Endothelial cell of umbilical vein (primary cell): ENCODE measurements around the gene PKD1. TPM values are rescaled to one million over a fixed set of nuclear protein-coding genes. Genes with fewer than 3 reads are reported as not detected.
"Not testable (repeated sequence)": the region's sequence is repeated elsewhere in the genome, so short reads cannot be mapped to it uniquely, and the experiment has no call there.

Source experiments
- BruUV-seq: library from RNA; stranded (reverse); fragments of 400-500 nt; replicated peaks from 2 replicates; lab custom pipeline; 2021; lab: Mats Ljungman, UMichigan
- CTCF ChIA-PET: fragments of 300-600, 350-600 bp; sonication (Branson Sonifier 250); formaldehyde crosslinking; loops from one replicate; lab custom pipeline; 2021; ENCODE audit warnings: antibody characterized with exemption, inconsistent platforms; lab: Charles Lee
- POLR2A ChIA-PET: fragments of 300-600, 350-600 bp; sonication (Branson Sonifier 250); formaldehyde crosslinking; loops from one replicate; lab custom pipeline; 2021; ENCODE audit warnings: antibody characterized with exemption, inconsistent platforms; lab: Charles Lee
- DNase-seq: peaks from one replicate; pipeline ENCODE4 v3.0.0-alpha.2; 2011; ENCODE audit warnings: low read depth, low spot score
- FAIRE-seq: peaks from 2 replicates; lab custom pipeline; 2011; peaks lifted over from hg19 to GRCh38; lab: Jason Lieb, UNC
- H2AFZ ChIP-seq: 2 replicates; pipeline ENCODE4 v1.6.0; 2012; ENCODE audit warnings: low read depth, low read length, control low read depth, inconsistent platforms
- H3K27ac ChIP-seq: 2 replicates; pipeline ENCODE4 v1.5.1; 2011; ENCODE audit warnings: low read depth, mild to moderate bottlenecking, control low read depth, low read length, moderate library complexity; ENCODE audit not compliant: insufficient read depth
- H3K27me3 ChIP-seq, 2 experiments: 2 replicates each; pipeline versions ENCODE4 v1.6.0 to v1.6.1; 2011; ENCODE audit warnings: low read length in 2 of 2, mixed read lengths in 1 of 2; ENCODE audit not compliant: control insufficient read depth in 2 of 2, insufficient read depth in 2 of 2
- H3K36me3 ChIP-seq, 2 experiments: 2 replicates in 1 of 2; 3 replicates in 1 of 2; pipeline ENCODE4 v1.5.1; 2011; ENCODE audit warnings: low read length in 2 of 2, mild to moderate bottlenecking in 1 of 2, moderate library complexity in 1 of 2; ENCODE audit not compliant: control insufficient read depth in 2 of 2, insufficient read depth in 2 of 2; ENCODE audit errors: extremely low read depth in 1 of 2
- H3K4me1 ChIP-seq: 3 replicates; pipeline ENCODE4 v1.5.1; 2011; ENCODE audit warnings: mild to moderate bottlenecking, low read length; ENCODE audit not compliant: control insufficient read depth, insufficient read depth; ENCODE audit errors: extremely low read depth
- H3K4me2 ChIP-seq: 2 replicates; pipeline ENCODE4 v1.6.1; 2011; ENCODE audit warnings: low read length, control low read depth, mixed read lengths; ENCODE audit not compliant: insufficient read depth
- H3K4me3 ChIP-seq, 3 experiments: fragments of 200-600 bp in 1 of 3; sonication (generic), shearing (Covaris generic) in 1 of 3; replicated peaks in 1 of 3; 2 replicates each; pipeline ENCODE4 v1.5.1; 2011 to 2016; ENCODE audit warnings: control low read depth in 3 of 3, low read length in 3 of 3, mild to moderate bottlenecking in 2 of 3, inconsistent platforms in 1 of 3, low read depth in 1 of 3, moderate library complexity in 1 of 3; ENCODE audit not compliant: insufficient read depth in 1 of 3
- H3K79me2 ChIP-seq: 2 replicates; pipeline ENCODE4 v1.6.0; 2012; ENCODE audit warnings: low read length, inconsistent platforms; ENCODE audit not compliant: control insufficient read depth, insufficient read depth
- H3K9ac ChIP-seq: replicated peaks from 2 replicates; pipeline ENCODE3; 2011; ENCODE audit warnings: low read length, control low read depth; ENCODE audit not compliant: insufficient read depth; ENCODE audit errors: extremely low read depth
- H3K9me1 ChIP-seq: replicated peaks from 3 replicates; pipeline ENCODE4 v1.6.0; 2011; ENCODE audit warnings: mild to moderate bottlenecking, low read length; ENCODE audit not compliant: control insufficient read depth, insufficient read depth; ENCODE audit errors: extremely low read depth
- H3K9me3 ChIP-seq: replicated peaks from 2 replicates; pipeline ENCODE4 v1.5.1; 2012; ENCODE audit warnings: low read length, inconsistent platforms; ENCODE audit not compliant: control insufficient read depth, insufficient read depth
- H4K20me1 ChIP-seq: replicated peaks from 2 replicates; pipeline ENCODE3; 2011; ENCODE audit warnings: mild to moderate bottlenecking, low read length; ENCODE audit not compliant: control insufficient read depth, insufficient read depth; ENCODE audit errors: extremely low read depth
- EZH2 ChIP-seq: IDR thresholded peaks from 2 replicates; pipeline ENCODE4 v1.6.1; 2012; ENCODE audit warnings: borderline replicate concordance, low read depth, mild to moderate bottlenecking, moderate library complexity, low read length, inconsistent platforms; ENCODE audit not compliant: severe bottlenecking
- FOS ChIP-seq: IDR thresholded peaks from 2 replicates; pipeline ENCODE4 v1.6.1; 2011; ENCODE audit warnings: mild to moderate bottlenecking, low read length, moderate library complexity, borderline replicate concordance; ENCODE audit not compliant: insufficient read depth
- POLR2A ChIP-seq: IDR thresholded peaks from 2 replicates; pipeline ENCODE4 v1.6.1; 2012; ENCODE audit warnings: low read depth, mild to moderate bottlenecking, control low read depth, low read length
- dilution Hi-C: fragments of 300-500 bp; cut with MboI; formaldehyde crosslinking; loops from one replicate; pipeline ENCODE4 v1.15.0; 2019; ENCODE audit warnings: low sequenced_read_pairs; ENCODE audit not compliant: extremely low pct_ligation_motif_present
- intact Hi-C: fragments of 100-400 bp; cut with micrococcal nuclease; formaldehyde crosslinking; loops from one replicate; pipeline ENCODE4 v1.10.0; 2022
- polyA plus RNA-seq, 4 experiments: library from polyadenylated mRNA; depleted of rRNA in 3 of 4; stranded (reverse) in 3 of 4; unstranded in 1 of 4; fragments of >200 nt; gene quantifications; 2 replicates each; pipeline versions ENCODE4 v1.2.1 to v1.2.3, GENCODE V29; 2011 to 2012; ENCODE audit warnings: missing spikeins in 1 of 4
- total RNA-seq: library from RNA; stranded (reverse); gene quantifications from 2 replicates; pipeline ENCODE4 v1.2.3, GENCODE V29; 2021
- TF ChIP-seq, protein P1 (sequence below): IDR thresholded peaks from 2 replicates; pipeline ENCODE4 v1.6.1; 2011; ENCODE audit not compliant: insufficient read depth, insufficient read length
- TF ChIP-seq, protein P2 (sequence below), 2 donors: IDR thresholded peaks; 1 replicate in 1 of 2; 2 replicates in 1 of 2; pipeline ENCODE4 v1.5.1; 2011; ENCODE audit warnings: low read length in 2 of 2, mild to moderate bottlenecking in 2 of 2, moderate library complexity in 2 of 2, control low read depth in 1 of 2, inconsistent platforms in 1 of 2, low read depth in 1 of 2; ENCODE audit not compliant: insufficient read depth in 1 of 2; ENCODE audit errors: extremely low read depth in 1 of 2

PKD1 gene
- total and polyA plus RNA-seq, 2 donors (not counting 3 experiments of a cell fraction or from before 2014, with no cell fraction given), result 52.5 to 102 TPM

DNA sequence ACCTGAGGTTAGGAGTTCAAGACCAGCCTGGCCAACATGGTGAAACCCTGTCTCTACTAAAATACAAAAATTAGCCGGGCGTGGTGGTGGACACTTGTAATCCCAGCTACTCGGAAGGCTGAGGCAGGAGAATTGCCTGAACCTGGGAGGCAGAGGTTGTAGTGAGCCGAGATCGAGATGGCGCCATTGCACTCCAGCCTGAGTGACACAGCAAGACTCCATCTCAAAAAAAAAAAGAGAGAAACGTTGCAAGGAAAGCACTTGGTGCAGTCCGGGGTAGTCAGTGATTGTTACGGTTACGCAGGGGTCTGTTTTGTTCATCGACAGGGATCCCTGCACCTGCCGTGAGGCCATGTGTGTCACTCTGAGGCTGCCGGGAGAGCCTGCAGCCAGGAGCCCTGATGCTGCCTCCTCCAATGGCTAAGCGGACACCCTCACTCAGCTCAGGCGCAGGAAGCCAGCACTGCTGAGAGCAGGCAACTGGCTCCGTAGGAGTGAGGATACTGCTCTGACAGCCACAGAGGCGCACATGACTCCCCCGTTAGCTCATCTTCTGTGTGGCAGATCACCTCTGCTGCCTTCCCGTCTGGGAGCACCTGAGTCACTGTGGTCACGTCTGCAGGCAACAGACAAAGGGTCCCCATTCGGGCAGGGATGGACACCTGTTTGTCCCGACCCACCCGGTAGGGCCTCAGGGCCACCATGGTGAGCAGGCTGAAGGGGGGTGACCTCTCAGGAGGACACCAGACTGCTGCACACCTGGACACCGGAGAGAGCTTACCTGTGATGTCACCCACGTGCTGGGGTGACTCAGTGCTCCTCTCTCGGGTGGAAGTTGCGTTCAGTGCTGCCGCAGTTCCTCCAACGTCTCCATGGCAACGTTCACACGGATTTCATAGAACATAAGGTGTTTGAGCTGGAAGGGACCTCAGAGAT lies 7.5 kb upstream of the PKD1 start:
- no peaks in the 10 kb centered on the region for H3K27me3 ChIP-seq
- POLR2A ChIA-PET, result interaction anchor here (4.8 kb wide), 1 partner anchor 12 kb away, joined by 24 read pairs; the partner anchor contains the start of gene TRAF7
- no peaks in the 10 kb centered on the region for H3K9me3 ChIP-seq
- no peak for TF ChIP-seq EZH2
- TF ChIP-seq FOS, result no peak
- no peak for TF ChIP-seq POLR2A
- TF ChIP-seq, protein P1, sequence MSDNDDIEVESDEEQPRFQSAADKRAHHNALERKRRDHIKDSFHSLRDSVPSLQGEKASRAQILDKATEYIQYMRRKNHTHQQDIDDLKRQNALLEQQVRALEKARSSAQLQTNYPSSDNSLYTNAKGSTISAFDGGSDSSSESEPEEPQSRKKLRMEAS, result no peak
- TF ChIP-seq, protein P2, sequence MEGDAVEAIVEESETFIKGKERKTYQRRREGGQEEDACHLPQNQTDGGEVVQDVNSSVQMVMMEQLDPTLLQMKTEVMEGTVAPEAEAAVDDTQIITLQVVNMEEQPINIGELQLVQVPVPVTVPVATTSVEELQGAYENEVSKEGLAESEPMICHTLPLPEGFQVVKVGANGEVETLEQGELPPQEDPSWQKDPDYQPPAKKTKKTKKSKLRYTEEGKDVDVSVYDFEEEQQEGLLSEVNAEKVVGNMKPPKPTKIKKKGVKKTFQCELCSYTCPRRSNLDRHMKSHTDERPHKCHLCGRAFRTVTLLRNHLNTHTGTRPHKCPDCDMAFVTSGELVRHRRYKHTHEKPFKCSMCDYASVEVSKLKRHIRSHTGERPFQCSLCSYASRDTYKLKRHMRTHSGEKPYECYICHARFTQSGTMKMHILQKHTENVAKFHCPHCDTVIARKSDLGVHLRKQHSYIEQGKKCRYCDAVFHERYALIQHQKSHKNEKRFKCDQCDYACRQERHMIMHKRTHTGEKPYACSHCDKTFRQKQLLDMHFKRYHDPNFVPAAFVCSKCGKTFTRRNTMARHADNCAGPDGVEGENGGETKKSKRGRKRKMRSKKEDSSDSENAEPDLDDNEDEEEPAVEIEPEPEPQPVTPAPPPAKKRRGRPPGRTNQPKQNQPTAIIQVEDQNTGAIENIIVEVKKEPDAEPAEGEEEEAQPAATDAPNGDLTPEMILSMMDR (IDR thresholded peaks at IDR 0.05; ENCODE audit: extremely low read depth in 1 of 2, insufficient read depth in 1 of 2, low read depth in 1 of 2, low read length in 2 of 2), result no peak
- no peak overlapping the region for H2AFZ ChIP-seq
- no peak for DNase-seq
- H3K9ac ChIP-seq, result no peak overlapping the region
- intact Hi-C loops (no loop called here), dilution Hi-C loops (no loop called here)
- H3K79me2 ChIP-seq, result no peaks in the 10 kb centered on the region
- H3K4me2 ChIP-seq, result no peak overlapping the region
- CTCF ChIA-PET, result interaction anchor here (1.0 kb wide), 2 partner anchors 127 to 139 kb away, joined by 4 read pairs; no protein-coding TSS in a partner anchor
- H4K20me1 ChIP-seq, result no peaks in the 10 kb centered on the region
- H3K36me3 ChIP-seq, result no peaks in the 10 kb centered on the region
- no peaks in the 10 kb centered on the region for H3K9me1 ChIP-seq
- H3K4me3 ChIP-seq, result no peak overlapping the region
- FAIRE-seq, result no peak
- peaks cover 2% of the 10 kb centered on the region for H3K4me1 ChIP-seq
- H3K27ac ChIP-seq, result no peak overlapping the region
- BruUV-seq, result no TSS peak

DNA sequence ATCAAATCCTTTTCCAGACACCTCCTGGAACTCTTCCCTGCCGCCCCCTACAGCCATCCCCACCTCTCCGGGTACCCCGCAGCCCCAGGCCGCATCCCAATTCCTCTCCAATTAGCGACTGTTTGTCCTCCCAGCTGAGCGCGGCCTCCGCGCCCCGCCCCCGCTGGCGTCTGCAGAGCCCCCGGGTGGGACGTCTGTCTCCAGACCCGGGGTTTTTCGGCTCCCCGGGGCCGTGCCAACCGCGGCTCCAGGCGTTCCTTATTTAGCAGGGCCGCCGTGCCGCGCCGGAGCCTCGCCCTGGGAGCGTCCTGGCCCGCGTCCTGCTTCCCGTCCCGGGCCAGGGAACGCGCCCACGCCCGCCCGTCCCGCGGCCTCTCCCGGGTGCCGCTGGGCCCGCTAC lies 627 bp downstream of the PKD1 start:
- H3K27me3 ChIP-seq, H3K36me3 ChIP-seq, FAIRE-seq, H3K9me1 ChIP-seq, CTCF ChIA-PET, H4K20me1 ChIP-seq, dilution Hi-C loops, H3K4me1 ChIP-seq, H3K27ac ChIP-seq, H3K4me2 ChIP-seq, POLR2A ChIA-PET, H3K9ac ChIP-seq, BruUV-seq, intact Hi-C loops, H2AFZ ChIP-seq, H3K9me3 ChIP-seq, DNase-seq: not testable (repeated sequence)
- Histone ChIP-seq H3K79me2 (peaks cover 16% of the 10 kb centered on the region), H3K4me3 (peak overlapping the region in 2 of 3 experiments; percentile 41 to 42)

DNA sequence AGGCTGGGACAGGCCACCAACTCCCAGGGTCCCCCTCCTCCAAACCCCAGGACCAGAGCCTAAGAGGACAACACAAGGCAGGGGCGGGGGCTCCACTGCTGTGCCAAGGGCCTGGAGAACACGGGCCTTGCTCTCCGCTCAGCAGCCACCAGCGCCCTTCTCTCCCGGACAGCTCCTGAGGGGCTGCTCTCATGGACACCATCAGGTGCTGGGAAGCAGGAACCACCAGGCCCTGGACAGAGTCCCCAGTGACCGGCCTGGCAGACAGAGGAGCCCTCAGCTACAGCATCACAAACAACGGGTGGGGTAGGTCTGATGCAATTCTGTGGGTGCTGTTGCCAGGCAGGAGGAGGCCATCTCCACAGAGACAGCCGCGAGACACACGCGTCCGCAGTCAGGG lies 1.9 kb downstream of the PKD1 start:
- H4K20me1 ChIP-seq, POLR2A ChIA-PET, H3K4me3 ChIP-seq, intact Hi-C loops, FAIRE-seq, H3K4me2 ChIP-seq, dilution Hi-C loops, H3K27me3 ChIP-seq, H3K27ac ChIP-seq, H3K9me1 ChIP-seq, H2AFZ ChIP-seq, BruUV-seq, CTCF ChIA-PET, H3K36me3 ChIP-seq, H3K9ac ChIP-seq, H3K4me1 ChIP-seq, DNase-seq, H3K9me3 ChIP-seq: not testable (repeated sequence)
- H3K79me2 ChIP-seq, result peaks cover 19% of the 10 kb centered on the region
